Heart left ventricle (tissue), 16 donors: ENCODE results near the gene FUNDC1. TPM values are rescaled to one million over a fixed set of nuclear protein-coding genes. Genes with fewer than 3 reads are reported as not detected.
A peak's percentile ranks its signal among the peaks of the same experiment; 100 is the strongest.

Source experiments
- ATAC-seq, 4 donors: fragments of 200-7000 bp; cut with Tn5 transposase; one replicate each; pipeline ENCODE4 v1.9.1; 2020 to 2022; ENCODE audit warnings: moderate library complexity in 4 of 4, mild to moderate bottlenecking in 3 of 4, moderate number of reproducible peaks in 1 of 4
- DNase-seq, 5 donors: peaks; one replicate each; pipeline ENCODE4 v3.0.0-alpha.2; 2020
- H3K27ac ChIP-seq, 12 donors: fragments of 200-600 bp; sonication (generic) in 4 of 12; one replicate each; pipeline versions ENCODE4 v1.5.0 to v1.8.0; 2016 to 2022; ENCODE audit warnings: mild to moderate bottlenecking in 2 of 12
- H3K27me3 ChIP-seq, 9 donors: fragments of 200-600 bp; sonication (generic) in 2 of 9; one replicate each; pipeline versions ENCODE4 v1.5.1 to v1.8.0; 2016 to 2022; ENCODE audit warnings: mild to moderate bottlenecking in 3 of 9
- H3K36me3 ChIP-seq, 9 donors: fragments of 200-600 bp; sonication (generic) in 2 of 9; one replicate each; pipeline versions ENCODE4 v1.5.0 to v1.8.0; 2018 to 2022; ENCODE audit warnings: mild to moderate bottlenecking in 2 of 9
- H3K4me1 ChIP-seq, 12 donors: fragments of 200-600 bp; sonication (generic) in 4 of 12; one replicate each; pipeline versions ENCODE4 v1.5.0 to v1.8.0; 2016 to 2022; ENCODE audit warnings: mild to moderate bottlenecking in 3 of 12
- H3K4me3 ChIP-seq, 12 donors: fragments of 200-600 bp; sonication (generic) in 4 of 12; one replicate each; pipeline versions ENCODE4 v1.5.0 to v1.8.0; 2017 to 2022; ENCODE audit warnings: mild to moderate bottlenecking in 9 of 12, moderate library complexity in 4 of 12
- H3K9me3 ChIP-seq, 12 donors: fragments of 200-600 bp; sonication (generic) in 4 of 12; one replicate each; pipeline versions ENCODE4 v1.5.0 to v1.8.0; 2016 to 2022; ENCODE audit warnings: mild to moderate bottlenecking in 1 of 12
- CTCF ChIP-seq, 12 donors: fragments of 200-600 bp; sonication (generic) in 4 of 12; IDR thresholded peaks; one replicate each; pipeline versions ENCODE4 v1.5.0 to v1.8.0; 2018 to 2022; ENCODE audit warnings: antibody characterized with exemption in 12 of 12, mild to moderate bottlenecking in 5 of 12
- POLR2A ChIP-seq, 2 donors: fragments of 450-650 bp; IDR thresholded peaks; one replicate each; pipeline ENCODE4 v1.6.1; 2017; ENCODE audit warnings: antibody characterized with exemption in 2 of 2, mild to moderate bottlenecking in 2 of 2, moderate library complexity in 2 of 2
- WGBS, 4 donors: extraction: QIAGEN DNeasy Blood & Tissue Kit in 2 of 4; methylation state at CpG; one replicate each; pipeline versions ENCODE4 v1.1.5 to v1.1.7; 2013 to 2018; 5-methylcytosine and 5-hydroxymethylcytosine counted together
- intact Hi-C, 10 donors: fragments of 100-400 bp; cut with DNase I; formaldehyde crosslinking; loops; one replicate each; pipeline versions ENCODE4 v1.11.1 to v1.14.2; 2022
- long read RNA-seq, 3 donors: library from polyadenylated mRNA; unstranded; transcript quantifications; one replicate each; pipeline ENCODE4 v2.0.0, GENCODE V29; 2020 to 2021
- polyA plus RNA-seq, 2 donors: library from polyadenylated mRNA; stranded (reverse); fragments of 200-250 nt; gene quantifications; one replicate each; pipeline ENCODE4 v1.2.3, GENCODE V29; 2013
- total RNA-seq, 9 donors: library from RNA; depleted of rRNA in 2 of 9; stranded (reverse); fragments of >200 nt in 2 of 9; fragmentation: NEBNext Ultra II Directional in 3 of 9; extraction: Animal tissue kit (Norgen Biotek cat#: 25700) in 3 of 9; gene quantifications; one replicate each; pipeline versions ENCODE4 v1.1.0 to v1.2.4, GENCODE V29; 2016 to 2023
- donor health status: ischemic (EF 13 %, LVEDD 7.1; RV severe dilation, severe dysfunction).
- donor health status: healthy with polysubstance abuse.
- donor health status: DM: no; HTN: yes; CAD: no.
- donor health status: DM: no; HTN: no; CAD: no.
- donor health status: ischemic (EF 25% LVEDD 6.9; RV normal size, moderate dysfunction).
- donor health status: ischemic (EF 25% LVEDD 5.7; RV mildly dilated, moderate dysfunction).
- donor health status: healthy.
- donor health status: DM: yes; HTN: yes; CAD: no.
- donor health status: ischemic (EF 35%, LVEDD 5.7; RV mildly dilated, moderate dysfunction).
- donor health status: nonischemic (EF 11% LVEDD 7.7; RV severe dilation, severe dysfunction).
- donor health status: DM: yes; HTN: yes; CAD: no.
- donor health status: PGD.
- donor health status: ischemic (EF 29% LVEDD 5.4; RV normal size, mild dysfunction).
- donor health status: nonischemic (EF 23%, LVEDD 6.1; RV moderate dilation, normal function).

FUNDC1 gene
- total RNA-seq = 10 to 100 TPM; 15.9 to 30.2 (median 24.2) TPM
- 10 to 100 TPM; 18.6 to 36.2 TPM for polyA plus RNA-seq
- long read RNA-seq, donor 1, transcript FUNDC1-201 (5 exons, 1,196 nt) = major isoform, 8 of 8 reads
- long read RNA-seq, donor 1, partial matches to known transcripts = 0 of 8 reads
- long read RNA-seq, donor 1, other reads (novel, unspliced or antisense) = 0 of 8 reads
- long read RNA-seq, donor 2, transcript FUNDC1-201 (5 exons, 1,196 nt) = major isoform, 24 of 24 reads
- long read RNA-seq, donor 2, partial matches to known transcripts = 0 of 24 reads
- long read RNA-seq, donor 2, other reads (novel, unspliced or antisense) = 0 of 24 reads
- long read RNA-seq, donor 3, transcript FUNDC1-201 (5 exons, 1,196 nt) = major isoform, 5 of 5 reads
- long read RNA-seq, donor 3, partial matches to known transcripts = 0 of 5 reads
- long read RNA-seq, donor 3, other reads (novel, unspliced or antisense) = 0 of 5 reads

- peak within 1 kb of the TSS in 11 of 12 donors; percentile 58 to 87 (median 78) for H3K27ac ChIP-seq
- WGBS, 4 donors = 1 to 11% (median 3%) methylated on average over 33 to 35 of the region's 35 CpGs
- peaks cover 0 to 8% (median 0%) of the 10 kb centered on the region in 9 donors for H3K36me3 ChIP-seq
- DNase-seq (peak; percentile 92 to 96 (median 95)), ATAC-seq (peak; percentile 99 to 100 (median 100))
- peaks cover 0 to 3% (median 0%) of the 10 kb centered on the region in 9 donors for H3K27me3 ChIP-seq
- H3K4me1 ChIP-seq = peaks cover 0 to 15% (median 3%) of the 10 kb centered on the region in 12 donors
- H3K4me3 ChIP-seq = peak within 1 kb of the TSS; percentile 49 to 94 (median 71)
- intact Hi-C loops = no loop called here
- peak in 1 of 2 donors; percentile 59 for TF ChIP-seq POLR2A (IDR thresholded peaks at IDR 0.05)
- TF ChIP-seq CTCF (IDR thresholded peaks at IDR 0.05) = peak in 10 of 12 donors; percentile 7 to 43 (median 30)
- H3K9me3 ChIP-seq = no peaks in the 10 kb centered on the region
These were observed at the start of gene FUNDC1 for GRCh38 chrX:44542567-44543325. Gene FUNDC1 (minus strand): TSS chrX:44542859. CDS start chrX:44542832, 27 bp downstream.

GRCh38 chrX:44585866-44586265, 43.2 kb upstream of the FUNDC1 start:
- no peak for TF ChIP-seq CTCF (IDR thresholded peaks at IDR 0.05)
- TF ChIP-seq POLR2A (IDR thresholded peaks at IDR 0.05) = no peak
- WGBS, 4 donors = 74 to 93% (median 84%) methylated on average over 3 of the region's 3 CpGs
- no peaks in the 10 kb centered on the region for H3K36me3 ChIP-seq
- intact Hi-C loops = no loop called here
- no peaks in the 10 kb centered on the region for H3K9me3 ChIP-seq
- ATAC-seq (no peak), DNase-seq (no peak)
- H3K27me3 ChIP-seq = no peaks in the 10 kb centered on the region
- H3K4me3 ChIP-seq = no peak overlapping the region
- no peak overlapping the region for H3K27ac ChIP-seq
- H3K4me1 ChIP-seq = no peaks in the 10 kb centered on the region

GRCh38 chrX:44580466-44580865, 37.8 kb upstream of the FUNDC1 start:
- WGBS, 4 donors = 60 to 77% (median 69%) methylated on average over 3 of the region's 3 CpGs
- ATAC-seq (no peak), DNase-seq (no peak)
- H3K27me3 ChIP-seq = no peaks in the 10 kb centered on the region
- H3K9me3 ChIP-seq = no peaks in the 10 kb centered on the region
- H3K4me3 ChIP-seq = no peak overlapping the region
- H3K27ac ChIP-seq = no peak overlapping the region
- intact Hi-C loops = no loop called here
- TF ChIP-seq CTCF (IDR thresholded peaks at IDR 0.05) (no peak), POLR2A (IDR thresholded peaks at IDR 0.05) (no peak)
- H3K4me1 ChIP-seq = no peaks in the 10 kb centered on the region
- no peaks in the 10 kb centered on the region for H3K36me3 ChIP-seq
